ENCODE measurements around the gene RPL10. TPM values are rescaled to one million over a fixed set of nuclear protein-coding genes. Genes with fewer than 3 reads are reported as not detected.
A peak's percentile ranks its signal among the peaks of the same experiment; 100 is the strongest.

Gene RPL10
- total and polyA plus RNA-seq, 2 of the 13 experiments (the other 11 are each of a cell fraction or from before 2014, with no cell fraction given) = 2,381 to 4,713 TPM

- TF ChIP-seq ZNF142 (CRISPR knock-in tag; IDR thresholded peaks at IDR 0.05) (no peak), TFE3 (CRISPR knock-in tag; IDR thresholded peaks at IDR 0.05) (no peak), ZHX1 (CRISPR knock-in tag; IDR thresholded peaks at IDR 0.05; ENCODE audit: low read depth) (no peak), PLRG1 (conservative IDR thresholded peaks at IDR 0.05) (no peak), ZNF446 (CRISPR knock-in tag; IDR thresholded peaks at IDR 0.05) (no peak), ZNF282 (IDR thresholded peaks at IDR 0.05; ENCODE audit: partially characterized antibody) (no peak), HOXA3 (CRISPR knock-in tag; IDR thresholded peaks at IDR 0.05) (no peak), ATRX (CRISPR knock-in tag; IDR thresholded peaks at IDR 0.05; ENCODE audit: borderline replicate concordance) (no peak), ZNF558 (CRISPR knock-in tag; IDR thresholded peaks at IDR 0.05; ENCODE audit: borderline replicate concordance) (0 out of 2 replicates have a peak, but pooled peaks have one; percentile 28), ZNF747 (CRISPR knock-in tag; IDR thresholded peaks at IDR 0.05; ENCODE audit: borderline replicate concordance) (no peak), ZBTB34 (CRISPR knock-in tag; IDR thresholded peaks at IDR 0.05) (no peak), THRA (CRISPR knock-in tag; IDR thresholded peaks at IDR 0.05; ENCODE audit: borderline replicate concordance) (no peak), CSRNP2 (CRISPR knock-in tag; conservative IDR thresholded peaks at IDR 0.05; ENCODE audit: low read depth) (0 out of 2 replicates have a peak, but pooled peaks have one; percentile 10), ZBTB38 (CRISPR knock-in tag; IDR thresholded peaks at IDR 0.05) (0 out of 2 replicates have a peak, but pooled peaks have one; percentile 1), ZNF792 (CRISPR knock-in tag; IDR thresholded peaks at IDR 0.05) (no peak)
Measured at GRCh38 chrX:154379569-154379951, 18.6 kb upstream of the RPL10 start (continued).

Measured in HepG2 (cell line).